ENCODE measurements around the gene AAK1. TPM values are rescaled to one million over a fixed set of nuclear protein-coding genes. Genes with fewer than 3 reads are reported as not detected.

The AAK1 gene
- total RNA-seq, 1 donor from 2014 or later, result 66.4 TPM

GRCh38 chr2:69539549-69539908 lies 104.0 kb downstream of the AAK1 start:
- Mint-ChIP-seq H3K4me3 (no peak overlapping the region), H3K27me3 (ENCODE audit: low read depth) (no peaks in the 10 kb centered on the region), H3K36me3 (peaks cover 47% of the 10 kb centered on the region), H3K9me3 (peaks cover 6% of the 10 kb centered on the region), H3K4me1 (no peaks in the 10 kb centered on the region), H3K27ac (no peak overlapping the region)
- no peak for DNase-seq (ENCODE audit: low spot score in 2 of 2, unreplicated experiment in 2 of 2)
- TF ChIP-seq CTCF (IDR thresholded peaks at IDR 0.05; ENCODE audit: unreplicated experiment), result no peak

- H3K4me1 Mint-ChIP-seq, result no peaks in the 10 kb centered on the region
- H3K9me3 Mint-ChIP-seq, result peaks cover 11% of the 10 kb centered on the region
- H3K4me3 Mint-ChIP-seq, result no peak overlapping the region
- no peak for TF ChIP-seq CTCF (IDR thresholded peaks at IDR 0.05; ENCODE audit: unreplicated experiment)
- DNase-seq (ENCODE audit: low spot score in 2 of 2, unreplicated experiment in 2 of 2), result no peak
- H3K27me3 Mint-ChIP-seq (ENCODE audit: low read depth), result no peaks in the 10 kb centered on the region
- H3K27ac Mint-ChIP-seq, result no peak overlapping the region
- peaks cover 46% of the 10 kb centered on the region for H3K36me3 Mint-ChIP-seq
These were observed 104.5 kb downstream of the AAK1 start for GRCh38 chr2:69538872-69539548.

DNA sequence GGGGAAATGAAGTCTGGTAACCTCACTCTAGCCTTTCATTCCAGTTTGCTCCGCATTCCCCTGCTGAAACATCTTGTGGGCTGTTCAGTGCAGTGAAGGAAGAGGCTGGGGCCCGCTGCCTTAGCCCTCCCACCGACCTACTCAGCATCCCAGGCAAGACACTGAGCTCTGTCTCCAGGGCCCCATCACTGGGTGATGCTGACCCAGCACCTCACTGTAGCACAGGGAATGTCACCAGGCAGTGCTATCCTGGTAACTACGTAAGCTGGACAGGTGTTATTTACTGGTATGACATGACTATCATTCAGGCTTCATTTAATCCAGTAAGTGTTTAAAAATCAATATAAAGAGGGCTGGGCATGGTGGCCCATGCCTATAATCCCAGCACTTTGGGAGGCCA lies 105.3 kb downstream of the AAK1 start:
- Mint-ChIP-seq H3K4me1 (no peaks in the 10 kb centered on the region), H3K9me3 (peaks cover 18% of the 10 kb centered on the region), H3K27me3 (ENCODE audit: low read depth) (no peaks in the 10 kb centered on the region), H3K36me3 (peaks cover 50% of the 10 kb centered on the region), H3K4me3 (no peak overlapping the region), H3K27ac (no peak overlapping the region)
- no peak for TF ChIP-seq CTCF (IDR thresholded peaks at IDR 0.05; ENCODE audit: unreplicated experiment)
- DNase-seq (ENCODE audit: low spot score in 2 of 2, unreplicated experiment in 2 of 2), result no peak

GRCh38 chr2:69535817-69536241 lies 107.7 kb downstream of the AAK1 start:
- H3K36me3 Mint-ChIP-seq, result peaks cover 57% of the 10 kb centered on the region
- no peaks in the 10 kb centered on the region for H3K27me3 Mint-ChIP-seq (ENCODE audit: low read depth)
- H3K9me3 Mint-ChIP-seq, result peaks cover 29% of the 10 kb centered on the region
- TF ChIP-seq CTCF (IDR thresholded peaks at IDR 0.05; ENCODE audit: unreplicated experiment), result no peak
- H3K27ac Mint-ChIP-seq, result no peak overlapping the region
- no peak for DNase-seq (ENCODE audit: low spot score in 2 of 2, unreplicated experiment in 2 of 2)
- H3K4me3 Mint-ChIP-seq, result no peak overlapping the region
- H3K4me1 Mint-ChIP-seq, result no peaks in the 10 kb centered on the region

- Mint-ChIP-seq H3K27me3 (ENCODE audit: low read depth) (no peaks in the 10 kb centered on the region), H3K27ac (no peak overlapping the region), H3K9me3 (peaks cover 25% of the 10 kb centered on the region), H3K36me3 (peaks cover 65% of the 10 kb centered on the region), H3K4me1 (no peaks in the 10 kb centered on the region), H3K4me3 (no peak overlapping the region)
- no peak for TF ChIP-seq CTCF (IDR thresholded peaks at IDR 0.05; ENCODE audit: unreplicated experiment)
- DNase-seq (ENCODE audit: low spot score in 2 of 2, unreplicated experiment in 2 of 2), result no peak
These were observed 112.4 kb downstream of the AAK1 start for GRCh38 chr2:69531186-69531585.

- peaks cover 61% of the 10 kb centered on the region for H3K36me3 Mint-ChIP-seq
- H3K4me1 Mint-ChIP-seq, result no peaks in the 10 kb centered on the region
- H3K27ac Mint-ChIP-seq, result no peak overlapping the region
- H3K9me3 Mint-ChIP-seq, result peaks cover 25% of the 10 kb centered on the region
- DNase-seq (ENCODE audit: low spot score in 2 of 2, unreplicated experiment in 2 of 2), result no peak
- H3K4me3 Mint-ChIP-seq, result no peak overlapping the region
- H3K27me3 Mint-ChIP-seq (ENCODE audit: low read depth), result no peaks in the 10 kb centered on the region
- TF ChIP-seq CTCF (IDR thresholded peaks at IDR 0.05; ENCODE audit: unreplicated experiment), result no peak
These were observed 114.1 kb downstream of the AAK1 start for GRCh38 chr2:69529480-69529879.
